Keratinocyte (primary cell): ENCODE results near the gene CHST15. TPM values are rescaled to one million over a fixed set of nuclear protein-coding genes. Genes with fewer than 3 reads are reported as not detected.

ENCODE experiments used
- DNase-seq: peaks from one replicate; pipeline ENCODE4 v3.0.0-alpha.2; 2011; ENCODE audit warnings: low read depth, missing footprints, low spot score
- FAIRE-seq: peaks from 2 replicates; lab custom pipeline; 2011; peaks lifted over from hg19 to GRCh38; lab: Jason Lieb, UNC
- H2AFZ ChIP-seq: 2 replicates; pipeline ENCODE4 v1.6.0; 2012; ENCODE audit warnings: low read length, control low read depth, inconsistent platforms; ENCODE audit not compliant: control insufficient read depth
- H3K27ac ChIP-seq: 2 replicates; pipeline ENCODE4 v1.5.1; 2011; ENCODE audit warnings: low read length; ENCODE audit not compliant: control insufficient read depth, insufficient read depth
- H3K27me3 ChIP-seq: 3 replicates; pipeline ENCODE4 v1.6.0; 2011; ENCODE audit warnings: low read length; ENCODE audit not compliant: control insufficient read depth, insufficient read depth; ENCODE audit errors: extremely low read depth
- H3K36me3 ChIP-seq, 2 experiments: 2 replicates in 1 of 2; 3 replicates in 1 of 2; pipeline ENCODE4 v1.5.1; 2011; ENCODE audit warnings: low read length in 2 of 2, mild to moderate bottlenecking in 1 of 2; ENCODE audit not compliant: control insufficient read depth in 2 of 2, insufficient read depth in 2 of 2; ENCODE audit errors: extremely low read depth in 1 of 2
- H3K4me1 ChIP-seq: 3 replicates; pipeline ENCODE4 v1.5.1; 2011; ENCODE audit warnings: low read length; ENCODE audit not compliant: control insufficient read depth, insufficient read depth; ENCODE audit errors: extremely low read depth
- H3K4me2 ChIP-seq: 3 replicates; pipeline ENCODE4 v1.6.0; 2011; ENCODE audit warnings: low read depth, low read length; ENCODE audit not compliant: control insufficient read depth, insufficient read depth; ENCODE audit errors: extremely low read depth
- H3K4me3 ChIP-seq, 3 experiments: fragments of 200-600 bp in 1 of 3; sonication (generic) in 1 of 3; 2 replicates in 2 of 3; 3 replicates in 1 of 3; pipeline ENCODE4 v1.5.1; 2011 to 2016; ENCODE audit warnings: low read length in 3 of 3, mild to moderate bottlenecking in 3 of 3, control low read depth in 2 of 3, inconsistent platforms in 1 of 3, low read depth in 1 of 3, mixed read lengths in 1 of 3, mixed run types in 1 of 3, moderate library complexity in 1 of 3; ENCODE audit not compliant: control insufficient read depth in 2 of 3, insufficient read depth in 2 of 3; ENCODE audit errors: extremely low read depth in 1 of 3
- H3K79me2 ChIP-seq: 2 replicates; pipeline ENCODE4 v1.6.0; 2012; ENCODE audit warnings: low read length; ENCODE audit not compliant: control insufficient read depth, insufficient read depth
- H3K9ac ChIP-seq: 3 replicates; pipeline ENCODE4 v1.6.0; 2011; ENCODE audit warnings: low read length; ENCODE audit not compliant: control insufficient read depth, insufficient read depth; ENCODE audit errors: extremely low read depth
- H3K9me1 ChIP-seq: 3 replicates; pipeline ENCODE4 v1.6.0; 2011; ENCODE audit warnings: low read length; ENCODE audit not compliant: control insufficient read depth, insufficient read depth; ENCODE audit errors: extremely low read depth
- H3K9me3 ChIP-seq: 2 replicates; pipeline ENCODE4 v1.5.1; 2012; ENCODE audit warnings: low read depth, low read length; ENCODE audit not compliant: control insufficient read depth
- H4K20me1 ChIP-seq: 3 replicates; pipeline ENCODE4 v1.6.0; 2011; ENCODE audit warnings: low read length; ENCODE audit not compliant: control insufficient read depth, insufficient read depth; ENCODE audit errors: extremely low read depth
- CTCF ChIP-seq, 3 experiments: IDR thresholded peaks in 1 of 3; conservative IDR thresholded peaks in 1 of 3; optimal IDR thresholded peaks in 1 of 3; 2 replicates in 2 of 3; 3 replicates in 1 of 3; pipeline versions ENCODE3 to v1.5.1; 2011; ENCODE audit warnings: low read length in 3 of 3, mild to moderate bottlenecking in 3 of 3, moderate library complexity in 2 of 3, control low read depth in 1 of 3, inconsistent platforms in 1 of 3; ENCODE audit not compliant: insufficient read depth in 2 of 3; ENCODE audit errors: extremely low read depth in 1 of 3
- EZH2 ChIP-seq: IDR thresholded peaks from one replicate; pipeline ENCODE4 v1.6.1; 2012; ENCODE audit warnings: inconsistent platforms, mild to moderate bottlenecking, low read length, moderate library complexity
- dilution Hi-C: fragments of 300-500 bp; cut with MboI; formaldehyde crosslinking; loops from one replicate; pipeline ENCODE4 v1.7.0; 2020; ENCODE audit warnings: low sequenced_read_pairs; ENCODE audit not compliant: extremely low pct_ligation_motif_present
- polyA plus RNA-seq, 5 experiments: library from polyadenylated mRNA; depleted of rRNA in 3 of 5; stranded (reverse) in 3 of 5; stranded (forward) in 1 of 5; unstranded in 1 of 5; fragments of >200 nt; gene quantifications; 1 replicate in 1 of 5; 2 replicates in 3 of 5; 3 replicates in 1 of 5; pipeline versions ENCODE4 v1.2.1 to v1.2.3, GENCODE V29; 2011 to 2012; ENCODE audit warnings: missing spikeins in 2 of 5, low read depth in 1 of 5, low replicate concordance in 1 of 5

The CHST15 gene
- polyA plus RNA-seq, 1 donor (not counting 4 experiments of a cell fraction or from before 2014, with no cell fraction given): 24.5 TPM

- peaks cover 47% of the 10 kb centered on the region for H3K79me2 ChIP-seq
- no peak overlapping the region for H3K27ac ChIP-seq
- H2AFZ ChIP-seq: no peak overlapping the region
- no peak overlapping the region for H3K4me3 ChIP-seq
- H3K36me3 ChIP-seq: peaks cover 0 to 3% of the 10 kb centered on the region in 2 experiments
- no peaks in the 10 kb centered on the region for H3K9me1 ChIP-seq
- H3K9ac ChIP-seq: no peak overlapping the region
- H3K4me1 ChIP-seq: peaks cover 17% of the 10 kb centered on the region
- H4K20me1 ChIP-seq: peaks cover 2% of the 10 kb centered on the region
- no peak overlapping the region for H3K4me2 ChIP-seq
- H3K9me3 ChIP-seq: no peaks in the 10 kb centered on the region
- TF ChIP-seq CTCF (optimal IDR thresholded peaks at IDR 0.05 in 1 of 3, IDR thresholded peaks at IDR 0.05 in 1 of 3, conservative IDR thresholded peaks at IDR 0.05 in 1 of 3; ENCODE audit: extremely low read depth in 1 of 3, insufficient read depth in 2 of 3, low read length in 3 of 3) (no peak), EZH2 (no peak)
- dilution Hi-C loops: no loop called here
- FAIRE-seq (no peak), DNase-seq (no peak)
- H3K27me3 ChIP-seq: no peaks in the 10 kb centered on the region
Observed at GRCh38 chr10:124056337-124056980, 36.9 kb downstream of the CHST15 start.

- DNase-seq (peak; percentile 21), FAIRE-seq (peak; percentile 98)
- no peak for TF ChIP-seq CTCF (optimal IDR thresholded peaks at IDR 0.05 in 1 of 3, IDR thresholded peaks at IDR 0.05 in 1 of 3, conservative IDR thresholded peaks at IDR 0.05 in 1 of 3; ENCODE audit: extremely low read depth in 1 of 3, insufficient read depth in 2 of 3, low read length in 3 of 3)
- TF ChIP-seq EZH2: no peak
- Histone ChIP-seq H3K9me3 (no peaks in the 10 kb centered on the region), H3K9me1 (peaks cover 2% of the 10 kb centered on the region), H3K4me3 (no peak overlapping the region), H3K36me3 (peaks cover 0 to 3% of the 10 kb centered on the region in 2 experiments), H2AFZ (no peak overlapping the region), H3K79me2 (peaks cover 49% of the 10 kb centered on the region), H3K27me3 (no peaks in the 10 kb centered on the region), H4K20me1 (no peaks in the 10 kb centered on the region), H3K4me1 (peaks cover 31% of the 10 kb centered on the region), H3K9ac (no peak overlapping the region), H3K27ac (no peak overlapping the region), H3K4me2 (peak overlapping the region; percentile 13)
- dilution Hi-C loops: no loop called here
Observed at GRCh38 chr10:124053971-124054370, 39.4 kb downstream of the CHST15 start.
